Measurements from ENCODE around the gene MEIS2.
"Not testable (repeated sequence)": the region's sequence is repeated elsewhere in the genome, so short reads cannot be mapped to it uniquely, and the experiment has no call there.

Gene MEIS2

DNA sequence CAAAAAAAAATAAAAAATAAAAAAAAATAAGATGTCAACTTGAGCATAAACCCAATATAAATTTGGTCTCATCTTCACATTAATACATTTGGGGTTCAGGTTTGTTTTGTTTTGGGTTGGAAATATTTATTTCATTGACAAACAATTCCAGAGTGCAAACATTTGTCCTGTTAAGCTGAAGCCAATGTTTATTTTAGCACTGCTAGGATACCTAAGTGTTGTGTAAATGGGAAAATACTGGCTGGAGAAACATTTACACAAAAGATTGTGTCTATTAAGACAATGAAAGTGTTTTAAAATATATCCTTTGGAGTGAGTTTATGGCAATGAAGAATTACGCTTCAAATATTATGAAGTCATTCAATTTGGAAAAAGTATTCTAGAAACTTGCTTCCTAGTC is 91.1 kb downstream of the MEIS2 start:
- no peak for DNase-seq (ENCODE audit: low read depth)

- DNase-seq (ENCODE audit: low read depth): no peak
Observed at GRCh38 chr15:37008205-37008604, 92.1 kb downstream of the MEIS2 start.

- DNase-seq (ENCODE audit: low read depth): no peak
Observed at GRCh38 chr15:37007301-37007700, 93.0 kb downstream of the MEIS2 start.

DNA sequence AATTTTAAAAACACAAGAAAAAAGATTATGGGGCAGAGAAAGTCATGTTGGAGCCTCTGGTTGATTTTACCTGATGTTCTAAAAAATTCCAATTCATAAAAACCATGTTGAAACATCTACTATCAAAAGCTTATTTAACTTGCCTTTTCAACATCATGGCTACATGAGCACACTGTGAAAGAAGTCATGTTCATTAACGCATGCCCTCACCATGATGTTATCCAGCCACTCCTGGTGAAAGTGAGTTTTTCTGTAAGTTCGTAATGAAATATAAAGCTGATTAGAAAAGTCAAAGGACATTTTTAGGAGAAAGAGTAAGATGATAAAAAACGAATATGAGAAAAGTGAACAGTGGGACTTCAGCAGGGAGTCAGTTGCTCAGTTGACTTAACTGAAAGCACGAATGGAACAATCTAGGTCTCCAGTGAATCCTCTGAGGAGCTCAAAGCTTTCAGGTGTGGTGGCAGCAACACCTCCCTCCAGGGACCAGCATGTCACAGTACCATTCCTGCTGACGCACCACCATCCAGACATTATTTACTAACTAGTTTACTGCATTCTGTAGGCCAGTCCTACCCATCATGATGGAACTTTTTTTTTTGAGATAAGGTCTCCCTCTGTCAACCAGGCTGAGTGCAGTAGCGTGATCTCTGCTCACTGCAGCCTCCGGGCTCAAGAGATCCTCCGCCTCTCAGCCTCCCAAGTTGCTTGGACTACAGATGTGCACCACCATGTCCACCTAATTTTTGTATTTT is 95.2 kb downstream of the MEIS2 start:
- no peak for DNase-seq (ENCODE audit: low read depth)

GRCh38 chr15:37004373-37004869 is 95.9 kb downstream of the MEIS2 start:
- no peak for DNase-seq (ENCODE audit: low read depth)

GRCh38 chr15:37002041-37002672 is 98.2 kb downstream of the MEIS2 start:
- no peak for DNase-seq (ENCODE audit: low read depth)

DNA sequence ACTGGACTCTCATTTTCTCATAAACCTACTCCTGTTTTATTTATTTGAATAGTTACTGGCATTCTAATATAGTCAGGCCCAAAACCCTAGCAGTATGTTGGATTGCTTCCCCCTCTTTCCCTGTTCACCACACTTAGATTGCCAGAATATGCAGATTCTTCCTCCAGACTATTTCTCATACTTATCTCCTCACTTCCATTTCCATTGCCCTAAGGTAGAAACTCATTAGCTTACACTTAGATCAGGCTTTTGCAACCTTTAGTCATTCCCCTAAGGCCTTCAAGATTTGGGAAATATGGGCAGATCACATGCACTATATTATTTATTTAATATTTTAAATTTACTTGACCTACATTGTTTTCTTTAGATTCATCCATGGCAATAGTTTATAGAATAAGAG is 98.9 kb downstream of the MEIS2 start:
- DNase-seq (ENCODE audit: low read depth): peak; percentile 3

DNA sequence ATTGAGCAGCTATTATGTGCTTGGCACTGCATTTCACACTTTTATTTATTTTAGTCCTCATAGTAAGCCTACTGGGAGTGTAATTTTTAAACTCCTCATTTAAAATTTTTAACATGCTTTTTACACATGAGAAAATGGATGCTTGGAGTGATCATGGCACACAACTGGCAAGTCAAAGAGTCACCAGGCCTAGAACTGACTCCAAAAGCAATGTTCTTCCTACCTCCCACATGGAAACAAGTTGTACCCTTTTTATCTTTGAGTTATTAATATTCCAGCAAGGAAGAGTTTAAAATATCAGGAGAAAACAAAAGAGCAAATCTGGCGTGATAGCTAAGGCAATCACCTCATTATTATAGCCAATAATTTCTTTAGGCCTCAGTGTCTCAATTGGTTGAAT is 100.6 kb downstream of the MEIS2 start:
- DNase-seq (ENCODE audit: low read depth): no peak

GRCh38 chr15:36996538-36997181 is 103.7 kb downstream of the MEIS2 start:
- DNase-seq (ENCODE audit: low read depth): no peak

DNA sequence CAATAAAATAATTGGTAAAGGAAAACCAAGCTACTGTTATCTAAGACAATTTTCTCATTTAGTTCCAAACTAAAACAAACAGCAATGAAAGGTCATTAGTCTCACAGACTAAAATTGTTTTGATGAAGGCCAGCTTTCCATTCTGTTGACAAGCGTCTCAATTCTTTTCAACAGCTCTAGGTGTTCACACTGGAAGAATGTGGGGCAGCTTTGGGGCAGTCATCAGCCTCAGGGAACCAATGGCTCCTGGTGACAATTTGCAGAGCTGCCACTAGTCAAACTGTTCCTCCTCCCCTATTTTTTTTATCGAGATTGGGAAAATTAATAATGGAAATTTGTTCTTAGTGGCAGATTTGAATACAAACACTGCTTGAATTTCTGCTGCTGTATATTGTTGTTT is 104.2 kb downstream of the MEIS2 start:
- no peak for DNase-seq (ENCODE audit: low read depth)

DNA sequence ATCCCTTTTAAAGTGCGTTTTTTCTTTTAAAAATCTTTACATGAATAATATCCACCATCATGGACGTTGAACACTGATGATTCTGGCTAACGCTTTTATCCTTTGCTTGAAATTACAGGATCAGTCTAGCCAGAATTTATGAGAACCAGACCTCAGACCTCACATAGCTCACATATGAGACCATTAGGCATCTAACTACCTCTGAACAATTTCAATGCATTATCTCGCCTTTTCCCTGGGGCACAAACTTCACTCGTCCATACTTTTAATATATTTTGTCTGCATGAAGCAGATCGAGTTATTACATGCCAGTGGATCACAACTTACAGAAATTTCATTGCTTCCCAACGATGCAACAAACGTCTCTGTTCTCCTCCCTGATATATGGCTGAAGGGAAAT is 105.6 kb downstream of the MEIS2 start:
- DNase-seq (ENCODE audit: low read depth): no peak

DNA sequence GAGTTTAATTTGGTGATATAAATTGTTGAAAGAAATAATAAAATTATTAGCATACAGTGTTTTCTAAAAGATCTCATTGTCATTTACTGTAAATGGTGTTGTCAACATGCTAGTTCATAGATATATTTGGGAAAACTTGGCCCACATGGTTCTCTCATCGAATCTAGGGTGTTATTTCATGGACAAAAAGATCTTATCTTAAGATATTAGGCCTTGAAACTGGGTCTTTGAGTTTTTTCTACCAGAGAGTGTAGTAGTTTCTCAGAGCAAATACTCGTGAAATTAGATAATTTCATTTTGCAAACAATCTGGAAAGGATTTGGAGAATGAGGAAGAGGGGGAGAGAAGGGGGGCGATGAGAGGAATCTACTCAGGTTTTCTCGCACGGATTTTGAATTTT is 107.9 kb downstream of the MEIS2 start:
- DNase-seq (ENCODE audit: low read depth): no peak

GRCh38 chr15:36988947-36989346 is 111.4 kb downstream of the MEIS2 start:
- no peak for DNase-seq (ENCODE audit: low read depth)

GRCh38 chr15:36982430-36982829 is 117.9 kb downstream of the MEIS2 start:
- DNase-seq (ENCODE audit: low read depth): no peak

DNA sequence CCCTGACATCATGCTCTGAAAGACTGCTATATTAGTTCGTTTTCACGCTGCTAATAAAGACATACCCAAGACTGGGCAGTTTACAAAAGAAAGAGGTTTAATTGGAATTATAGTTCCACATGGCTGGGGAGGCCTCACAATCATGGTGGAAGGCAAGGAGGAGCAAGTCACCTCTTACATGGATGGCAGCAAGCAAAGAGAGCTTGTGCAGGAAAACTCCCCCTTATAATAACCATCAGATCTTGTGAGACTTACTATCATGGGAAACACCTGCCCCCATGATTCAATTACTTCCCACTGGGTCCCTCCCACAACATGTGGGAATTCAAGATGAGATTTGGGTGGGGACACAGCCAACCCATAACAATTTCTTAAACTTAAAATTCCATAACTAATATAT is 120.1 kb downstream of the MEIS2 start:
- not testable (repeated sequence) for DNase-seq (ENCODE audit: low read depth)

GRCh38 chr15:36978625-36979024 is 121.7 kb downstream of the MEIS2 start:
- DNase-seq (ENCODE audit: low read depth): no peak

- no peak for DNase-seq (ENCODE audit: low read depth)
Observed at GRCh38 chr15:36978126-36978525, 122.2 kb downstream of the MEIS2 start.

- DNase-seq (ENCODE audit: low read depth): no peak
Observed at GRCh38 chr15:36977659-36978058, 122.7 kb downstream of the MEIS2 start.

DNA sequence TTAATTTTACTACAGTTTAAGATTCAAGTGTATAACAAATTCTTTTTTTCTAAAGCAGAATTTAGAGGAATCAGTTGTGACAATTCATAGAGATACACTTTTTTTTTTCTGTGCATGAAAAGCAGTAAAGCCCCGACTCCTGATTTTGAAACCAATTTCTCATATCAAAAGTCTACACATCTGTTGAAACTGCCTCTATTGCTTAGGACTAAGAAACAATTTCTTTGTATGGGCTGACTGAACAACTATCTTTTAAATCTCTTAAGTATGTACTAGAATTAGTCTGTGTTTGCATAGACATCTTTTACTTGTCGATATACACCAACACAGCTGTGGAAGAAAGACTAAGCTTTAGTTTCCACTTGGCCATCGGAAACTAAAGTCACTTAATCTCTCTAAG is 127.6 kb downstream of the MEIS2 start:
- no peak for DNase-seq (ENCODE audit: low read depth)

GRCh38 chr15:36970522-36970921 is 129.8 kb downstream of the MEIS2 start:
- no peak for DNase-seq (ENCODE audit: low read depth)

GRCh38 chr15:36967929-36968328 is 132.4 kb downstream of the MEIS2 start:
- DNase-seq (ENCODE audit: low read depth): no peak

GRCh38 chr15:36966708-36967107 is 133.6 kb downstream of the MEIS2 start:
- no peak for DNase-seq (ENCODE audit: low read depth)
